GM10847 (cell line): ENCODE measurements around the gene ZNRD2.

Source experiments
- POLR2A ChIP-seq: IDR thresholded peaks from 2 replicates; pipeline ENCODE4 v1.6.1; 2011; ENCODE audit not compliant: insufficient read length; ENCODE audit errors: extremely low read depth

The ZNRD2 gene

GRCh38 chr11:65560555-65561418, 9.5 kb upstream of the ZNRD2 start:
- TF ChIP-seq POLR2A = no peak

- TF ChIP-seq POLR2A = no peak
Observed at GRCh38 chr11:65562020-65562419, 8.3 kb upstream of the ZNRD2 start.

GRCh38 chr11:65562788-65563187, 7.5 kb upstream of the ZNRD2 start:
- TF ChIP-seq POLR2A = no peak

GRCh38 chr11:65563601-65564000, 6.7 kb upstream of the ZNRD2 start:
- TF ChIP-seq POLR2A = no peak

- no peak for TF ChIP-seq POLR2A
Observed at GRCh38 chr11:65565624-65566453, 4.4 kb upstream of the ZNRD2 start.

- TF ChIP-seq POLR2A = no peak
Observed at GRCh38 chr11:65569164-65569972, 909 bp upstream of the ZNRD2 start.

- TF ChIP-seq POLR2A = no peak
Observed at GRCh38 chr11:65571420-65571819, 1.1 kb downstream of the ZNRD2 start.

- TF ChIP-seq POLR2A = no peak
Observed at GRCh38 chr11:65571940-65572339, 1.7 kb downstream of the ZNRD2 start.

- TF ChIP-seq POLR2A = no peak
Observed at GRCh38 chr11:65572356-65573051, 2.2 kb downstream of the ZNRD2 start, which contains the start of gene FAM89B. FAM89B (plus strand) TSS chr11:65572538; CDS start chr11:65572670, 132 bp downstream.

- no peak for TF ChIP-seq POLR2A
Observed at GRCh38 chr11:65573391-65574079, 3.3 kb downstream of the ZNRD2 start.

GRCh38 chr11:65574109-65574810, 4.0 kb downstream of the ZNRD2 start:
- no peak for TF ChIP-seq POLR2A

- no peak for TF ChIP-seq POLR2A
Observed at GRCh38 chr11:65574811-65575567, 4.7 kb downstream of the ZNRD2 start.
